ENCODE data around the gene MALAT1. TPM values are rescaled to one million over a fixed set of nuclear protein-coding genes. Genes with fewer than 3 reads are reported as not detected.
A peak's percentile ranks its signal among the peaks of the same experiment; 100 is the strongest.

MALAT1 gene
- total and polyA plus RNA-seq, 2 donors (not counting 1 experiment from before 2014, with no cell fraction given): 646 to 32,417 TPM

DNA sequence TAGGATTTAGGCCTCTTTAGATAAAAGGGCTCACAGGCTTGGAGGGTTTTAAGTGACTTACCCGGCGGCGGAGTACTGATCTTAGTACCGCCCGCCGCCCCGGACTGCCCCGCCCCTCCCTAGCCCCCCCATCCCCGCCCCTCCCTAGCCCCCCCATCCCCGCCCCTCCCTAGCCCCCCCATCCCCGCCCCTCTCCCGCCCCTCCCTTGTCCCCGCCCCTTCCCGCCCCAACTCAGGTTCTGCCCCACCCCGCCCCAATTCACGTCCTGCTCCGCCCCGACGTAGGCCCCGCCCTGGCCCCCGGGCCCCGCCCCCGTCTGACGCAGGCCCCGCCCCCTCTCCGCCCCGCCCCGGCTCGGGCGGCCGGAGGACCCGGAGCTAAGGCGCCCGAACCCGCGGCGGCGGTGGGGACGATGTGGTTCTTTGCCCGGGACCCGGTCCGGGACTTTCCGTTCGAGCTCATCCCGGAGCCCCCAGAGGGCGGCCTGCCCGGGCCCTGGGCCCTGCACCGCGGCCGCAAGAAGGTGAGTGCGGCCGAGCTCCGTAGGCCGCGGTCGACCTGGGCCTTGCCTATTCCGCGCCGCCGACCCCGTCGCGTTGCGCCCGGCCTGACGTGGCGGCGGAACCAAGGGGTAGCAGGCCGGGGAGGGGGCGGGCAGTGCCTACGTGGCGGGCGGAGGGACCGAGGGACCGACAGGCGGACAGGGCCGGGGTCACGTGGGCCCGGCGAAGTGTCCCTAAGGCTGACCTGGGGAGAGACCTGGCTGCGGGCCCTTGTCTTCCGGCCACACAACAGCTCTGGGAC, 26.1 kb downstream of the MALAT1 start, which contains the start of gene SCYL1:
TSS of gene SCYL1 (plus strand) at position 343 of the 805 bp plus-strand sequence. CDS start at position 414, 71 bp downstream.
- Histone ChIP-seq H4K20me1 (ENCODE audit: control insufficient read depth, insufficient read depth, low read length, poor library complexity, severe bottlenecking) (peaks cover 22% of the 10 kb centered on the region), H3K27ac (ENCODE audit: low read length in 2 of 2) (peak within 1 kb of the TSS; percentile 53 to 84), H3K27me3 (replicated peaks in 1 of 4; ENCODE audit: control extremely low read depth in 1 of 4, control insufficient read depth in 3 of 4, insufficient read depth in 4 of 4, low read length in 3 of 4) (no peaks in the 10 kb centered on the region), H3K9me3 (ENCODE audit: control extremely low read depth in 1 of 3, control insufficient read depth in 2 of 3, insufficient read depth in 1 of 3, low read length in 2 of 3) (no peaks in the 10 kb centered on the region), H2AFZ (ENCODE audit: insufficient read depth, low read depth, low read length, poor library complexity, severe bottlenecking) (peak within 1 kb of the TSS; percentile 76), H3K79me2 (ENCODE audit: control insufficient read depth, insufficient read depth, low read length) (peaks cover 37% of the 10 kb centered on the region), H3K4me3 (ENCODE audit: control extremely low read depth in 1 of 5, extremely low read depth in 1 of 5, insufficient read depth in 1 of 5, low read depth in 2 of 5, low read length in 4 of 5) (peak within 1 kb of the TSS; percentile 6 to 94 (median 77)), H3K36me3 (replicated peaks in 1 of 2; ENCODE audit: control extremely low read depth in 1 of 2, control insufficient read depth in 1 of 2, extremely low read depth in 1 of 2, insufficient read depth in 2 of 2, low read length in 1 of 2) (peaks cover 0 to 18% of the 10 kb centered on the region in 2 experiments), H3K4me1 (ENCODE audit: control insufficient read depth in 2 of 2, insufficient read depth in 2 of 2, low read length in 2 of 2) (peaks cover 39 to 41% of the 10 kb centered on the region in 2 donors), H3K9ac (ENCODE audit: low read length) (peak within 1 kb of the TSS; percentile 77), H3K4me2 (replicated peaks; ENCODE audit: low read depth, low read length, poor library complexity, severe bottlenecking) (peak within 1 kb of the TSS; percentile 94)
- Mint-ChIP-seq H3K4me3 (peak within 1 kb of the TSS; percentile 85), H3K27ac (peak within 1 kb of the TSS; percentile 88), H3K4me1 (peaks cover 39% of the 10 kb centered on the region), H3K9me3 (ENCODE audit: insufficient read depth) (no peaks in the 10 kb centered on the region), H3K27me3 (no peaks in the 10 kb centered on the region)
- TF ChIP-seq, protein P1, sequence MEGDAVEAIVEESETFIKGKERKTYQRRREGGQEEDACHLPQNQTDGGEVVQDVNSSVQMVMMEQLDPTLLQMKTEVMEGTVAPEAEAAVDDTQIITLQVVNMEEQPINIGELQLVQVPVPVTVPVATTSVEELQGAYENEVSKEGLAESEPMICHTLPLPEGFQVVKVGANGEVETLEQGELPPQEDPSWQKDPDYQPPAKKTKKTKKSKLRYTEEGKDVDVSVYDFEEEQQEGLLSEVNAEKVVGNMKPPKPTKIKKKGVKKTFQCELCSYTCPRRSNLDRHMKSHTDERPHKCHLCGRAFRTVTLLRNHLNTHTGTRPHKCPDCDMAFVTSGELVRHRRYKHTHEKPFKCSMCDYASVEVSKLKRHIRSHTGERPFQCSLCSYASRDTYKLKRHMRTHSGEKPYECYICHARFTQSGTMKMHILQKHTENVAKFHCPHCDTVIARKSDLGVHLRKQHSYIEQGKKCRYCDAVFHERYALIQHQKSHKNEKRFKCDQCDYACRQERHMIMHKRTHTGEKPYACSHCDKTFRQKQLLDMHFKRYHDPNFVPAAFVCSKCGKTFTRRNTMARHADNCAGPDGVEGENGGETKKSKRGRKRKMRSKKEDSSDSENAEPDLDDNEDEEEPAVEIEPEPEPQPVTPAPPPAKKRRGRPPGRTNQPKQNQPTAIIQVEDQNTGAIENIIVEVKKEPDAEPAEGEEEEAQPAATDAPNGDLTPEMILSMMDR (IDR thresholded peaks at IDR 0.05): no peak
- no peak for TF ChIP-seq EZH2 (IDR thresholded peaks at IDR 0.05; ENCODE audit: borderline replicate concordance, insufficient read depth, low read depth, low read length, poor library complexity, severe bottlenecking)
- intact Hi-C loops (cut with micrococcal nuclease): loop anchor here (2.0 to 10.0 kb wide), 2 partner anchors 16 to 480 kb away; partner anchors contain the start of gene SAC3D1
- peak; percentile 98 for ATAC-seq (ENCODE audit: low read depth)
- ChIA-PET POLR2A (interaction anchor here (0.6 to 2.2 kb wide), 17 partner anchors 13 to 191 kb away, joined by 3 to 16 read pairs (median 4); partner anchors contain the start of genes DPF2, NEAT1 and ZNRD2), CTCF (interaction anchor here (0.7 to 2.1 kb wide), 8 partner anchors 9 to 250 kb away, joined by 3 to 14 read pairs (median 4); partner anchors contain the start of gene FAM89B)
- WGBS (ENCODE audit: insufficient coverage): under 1% methylated on average over 63 of the region's 82 CpGs
- peak; percentile 85 for DNase-seq
